Body of pancreas (tissue), 4 donors: ENCODE results near the gene FAM216A.

Experiments
- POLR2A ChIP-seq, 3 donors: fragments of 450-650 bp; IDR thresholded peaks; one replicate each; pipeline ENCODE4 v1.6.1; 2016; ENCODE audit warnings: antibody characterized with exemption in 3 of 3, mild to moderate bottlenecking in 2 of 3
- TF ChIP-seq, protein P1 (sequence below), 7 experiments: fragments of 450-650 bp in 4 of 7; fragments of 200-600 bp in 3 of 7; sonication (generic) in 3 of 7; IDR thresholded peaks; one replicate each; pipeline ENCODE4 v1.5.1; 2016 to 2019; ENCODE audit warnings: antibody characterized with exemption in 7 of 7

DNA sequence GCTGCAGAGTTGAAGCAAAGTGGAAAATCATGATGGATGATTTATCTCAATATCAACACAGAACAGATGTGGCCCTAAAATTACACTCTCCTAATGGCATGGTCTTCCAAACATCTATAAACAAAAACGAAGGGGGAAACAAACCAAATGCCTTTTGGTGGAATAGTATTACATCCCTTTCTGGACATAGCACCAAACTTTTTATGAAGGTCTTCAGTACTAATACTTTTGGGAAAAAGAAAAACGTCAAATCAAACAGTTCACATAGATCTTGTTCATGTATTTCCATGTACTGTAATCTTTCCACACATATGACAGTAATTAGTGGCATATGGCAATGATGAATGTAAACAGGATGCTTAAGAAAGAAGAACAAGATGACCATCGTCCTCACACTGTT is 42.2 kb upstream of the FAM216A start:
- TF ChIP-seq, protein P1, sequence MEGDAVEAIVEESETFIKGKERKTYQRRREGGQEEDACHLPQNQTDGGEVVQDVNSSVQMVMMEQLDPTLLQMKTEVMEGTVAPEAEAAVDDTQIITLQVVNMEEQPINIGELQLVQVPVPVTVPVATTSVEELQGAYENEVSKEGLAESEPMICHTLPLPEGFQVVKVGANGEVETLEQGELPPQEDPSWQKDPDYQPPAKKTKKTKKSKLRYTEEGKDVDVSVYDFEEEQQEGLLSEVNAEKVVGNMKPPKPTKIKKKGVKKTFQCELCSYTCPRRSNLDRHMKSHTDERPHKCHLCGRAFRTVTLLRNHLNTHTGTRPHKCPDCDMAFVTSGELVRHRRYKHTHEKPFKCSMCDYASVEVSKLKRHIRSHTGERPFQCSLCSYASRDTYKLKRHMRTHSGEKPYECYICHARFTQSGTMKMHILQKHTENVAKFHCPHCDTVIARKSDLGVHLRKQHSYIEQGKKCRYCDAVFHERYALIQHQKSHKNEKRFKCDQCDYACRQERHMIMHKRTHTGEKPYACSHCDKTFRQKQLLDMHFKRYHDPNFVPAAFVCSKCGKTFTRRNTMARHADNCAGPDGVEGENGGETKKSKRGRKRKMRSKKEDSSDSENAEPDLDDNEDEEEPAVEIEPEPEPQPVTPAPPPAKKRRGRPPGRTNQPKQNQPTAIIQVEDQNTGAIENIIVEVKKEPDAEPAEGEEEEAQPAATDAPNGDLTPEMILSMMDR (IDR thresholded peaks at IDR 0.05), result no peak
- no peak for TF ChIP-seq POLR2A (IDR thresholded peaks at IDR 0.05)
